Measurements from ENCODE around the gene BBS4. TPM values are rescaled to one million over a fixed set of nuclear protein-coding genes. Genes with fewer than 3 reads are reported as not detected.

Gene BBS4
- total and polyA plus RNA-seq, 2 donors (not counting 1 experiment from before 2014, with no cell fraction given), result 13.3 to 34.9 TPM

- Histone ChIP-seq H3K4me2 (replicated peaks; ENCODE audit: low read depth, low read length, poor library complexity, severe bottlenecking) (peak overlapping the region; percentile 85), H3K36me3 (replicated peaks in 1 of 2; ENCODE audit: control extremely low read depth in 1 of 2, control insufficient read depth in 1 of 2, extremely low read depth in 1 of 2, insufficient read depth in 2 of 2, low read length in 1 of 2) (no peaks in the 10 kb centered on the region), H3K79me2 (ENCODE audit: control insufficient read depth, insufficient read depth, low read length) (peaks cover 25% of the 10 kb centered on the region), H3K9ac (ENCODE audit: low read length) (peak overlapping the region; percentile 90), H3K27ac (ENCODE audit: low read length in 2 of 2) (peak overlapping the region; percentile 77 to 91), H2AFZ (ENCODE audit: insufficient read depth, low read depth, low read length, poor library complexity, severe bottlenecking) (peak overlapping the region; percentile 96), H3K27me3 (replicated peaks in 1 of 4; ENCODE audit: control extremely low read depth in 1 of 4, control insufficient read depth in 3 of 4, insufficient read depth in 4 of 4, low read length in 3 of 4) (no peaks in the 10 kb centered on the region), H3K4me1 (ENCODE audit: control insufficient read depth in 2 of 2, insufficient read depth in 2 of 2, low read length in 2 of 2) (peaks cover 11 to 12% of the 10 kb centered on the region in 2 donors), H3K4me3 (ENCODE audit: control extremely low read depth in 1 of 5, extremely low read depth in 1 of 5, insufficient read depth in 1 of 5, low read depth in 2 of 5, low read length in 4 of 5) (peak overlapping the region; percentile 70 to 98 (median 88)), H4K20me1 (ENCODE audit: control insufficient read depth, insufficient read depth, low read length, poor library complexity, severe bottlenecking) (no peaks in the 10 kb centered on the region), H3K9me3 (ENCODE audit: control extremely low read depth in 1 of 3, control insufficient read depth in 2 of 3, insufficient read depth in 1 of 3, low read length in 2 of 3) (no peaks in the 10 kb centered on the region)
- peak overlapping the region; percentile 97 for H3K4me3 Mint-ChIP-seq
- ATAC-seq (ENCODE audit: low read depth) (no peak), DNase-seq (no peak)
- H3K27ac Mint-ChIP-seq, result peak overlapping the region; percentile 94
- TF ChIP-seq EZH2 (IDR thresholded peaks at IDR 0.05; ENCODE audit: borderline replicate concordance, insufficient read depth, low read depth, low read length, poor library complexity, severe bottlenecking), result no peak
- TF ChIP-seq CTCF (IDR thresholded peaks at IDR 0.05), result no peak
- 22% methylated on average over 16 of the region's 23 CpGs for WGBS (ENCODE audit: insufficient coverage)
- no peaks in the 10 kb centered on the region for H3K9me3 Mint-ChIP-seq (ENCODE audit: insufficient read depth)
- no peaks in the 10 kb centered on the region for H3K27me3 Mint-ChIP-seq
- CTCF ChIA-PET, result interaction anchor here (1.0 to 1.8 kb wide), 3 partner anchors 14 to 36 kb away, joined by 6 to 9 read pairs (median 6); no protein-coding TSS in a partner anchor
- intact Hi-C loops (cut with micrococcal nuclease), result loop anchor here (5.0 kb wide), 3 partner anchors 83 to 947 kb away; partner anchors contain the start of genes ARIH1 and NPTN
- H3K4me1 Mint-ChIP-seq, result peaks cover 22% of the 10 kb centered on the region
- POLR2A ChIA-PET, result no interaction called here
These were observed 594 bp upstream of the BBS4 start for GRCh38 chr15:72685301-72685924.

GRCh38 chr15:72688697-72689096, 2.7 kb downstream of the BBS4 start:
- ATAC-seq (ENCODE audit: low read depth) (no peak), DNase-seq (no peak)
- POLR2A ChIA-PET, result interaction anchor here (0.6 kb wide), 1 partner anchor 10 kb away, joined by 4 read pairs; no protein-coding TSS in a partner anchor
- Mint-ChIP-seq H3K27me3 (no peaks in the 10 kb centered on the region), H3K4me3 (no peak overlapping the region), H3K4me1 (peaks cover 26% of the 10 kb centered on the region), H3K27ac (no peak overlapping the region), H3K9me3 (ENCODE audit: insufficient read depth) (no peaks in the 10 kb centered on the region)
- H3K4me1 ChIP-seq (ENCODE audit: control insufficient read depth in 2 of 2, insufficient read depth in 2 of 2, low read length in 2 of 2), result peaks cover 11 to 12% of the 10 kb centered on the region in 2 donors
- no peaks in the 10 kb centered on the region for H3K9me3 ChIP-seq (ENCODE audit: control extremely low read depth in 1 of 3, control insufficient read depth in 2 of 3, insufficient read depth in 1 of 3, low read length in 2 of 3)
- no peak overlapping the region for H3K27ac ChIP-seq (ENCODE audit: low read length in 2 of 2)
- H3K9ac ChIP-seq (ENCODE audit: low read length), result no peak overlapping the region
- CTCF ChIA-PET, result no interaction called here
- no peaks in the 10 kb centered on the region for H3K27me3 ChIP-seq (replicated peaks in 1 of 4; ENCODE audit: control extremely low read depth in 1 of 4, control insufficient read depth in 3 of 4, insufficient read depth in 4 of 4, low read length in 3 of 4)
- TF ChIP-seq CTCF (IDR thresholded peaks at IDR 0.05), result no peak
- TF ChIP-seq EZH2 (IDR thresholded peaks at IDR 0.05; ENCODE audit: borderline replicate concordance, insufficient read depth, low read depth, low read length, poor library complexity, severe bottlenecking), result no peak
- peaks cover 30% of the 10 kb centered on the region for H3K79me2 ChIP-seq (ENCODE audit: control insufficient read depth, insufficient read depth, low read length)
- no peaks in the 10 kb centered on the region for H4K20me1 ChIP-seq (ENCODE audit: control insufficient read depth, insufficient read depth, low read length, poor library complexity, severe bottlenecking)
- no peaks in the 10 kb centered on the region for H3K36me3 ChIP-seq (replicated peaks in 1 of 2; ENCODE audit: control extremely low read depth in 1 of 2, control insufficient read depth in 1 of 2, extremely low read depth in 1 of 2, insufficient read depth in 2 of 2, low read length in 1 of 2)
- H3K4me2 ChIP-seq (replicated peaks; ENCODE audit: low read depth, low read length, poor library complexity, severe bottlenecking), result no peak overlapping the region
- no peak overlapping the region for H2AFZ ChIP-seq (ENCODE audit: insufficient read depth, low read depth, low read length, poor library complexity, severe bottlenecking)
- no CpG with 5 or more reads among the region's 5 CpGs for WGBS (ENCODE audit: insufficient coverage)
- intact Hi-C loops (cut with micrococcal nuclease), result loop anchor here (5.0 kb wide), 3 partner anchors 86 to 944 kb away; partner anchors contain the start of genes ARIH1 and NPTN
- no peak overlapping the region for H3K4me3 ChIP-seq (ENCODE audit: control extremely low read depth in 1 of 5, extremely low read depth in 1 of 5, insufficient read depth in 1 of 5, low read depth in 2 of 5, low read length in 4 of 5)
